ENCODE results near the gene MRPL39.
"Not testable (repeated sequence)": the region's sequence is repeated elsewhere in the genome, so short reads cannot be mapped to it uniquely, and the experiment has no call there.

MRPL39 gene

DNA sequence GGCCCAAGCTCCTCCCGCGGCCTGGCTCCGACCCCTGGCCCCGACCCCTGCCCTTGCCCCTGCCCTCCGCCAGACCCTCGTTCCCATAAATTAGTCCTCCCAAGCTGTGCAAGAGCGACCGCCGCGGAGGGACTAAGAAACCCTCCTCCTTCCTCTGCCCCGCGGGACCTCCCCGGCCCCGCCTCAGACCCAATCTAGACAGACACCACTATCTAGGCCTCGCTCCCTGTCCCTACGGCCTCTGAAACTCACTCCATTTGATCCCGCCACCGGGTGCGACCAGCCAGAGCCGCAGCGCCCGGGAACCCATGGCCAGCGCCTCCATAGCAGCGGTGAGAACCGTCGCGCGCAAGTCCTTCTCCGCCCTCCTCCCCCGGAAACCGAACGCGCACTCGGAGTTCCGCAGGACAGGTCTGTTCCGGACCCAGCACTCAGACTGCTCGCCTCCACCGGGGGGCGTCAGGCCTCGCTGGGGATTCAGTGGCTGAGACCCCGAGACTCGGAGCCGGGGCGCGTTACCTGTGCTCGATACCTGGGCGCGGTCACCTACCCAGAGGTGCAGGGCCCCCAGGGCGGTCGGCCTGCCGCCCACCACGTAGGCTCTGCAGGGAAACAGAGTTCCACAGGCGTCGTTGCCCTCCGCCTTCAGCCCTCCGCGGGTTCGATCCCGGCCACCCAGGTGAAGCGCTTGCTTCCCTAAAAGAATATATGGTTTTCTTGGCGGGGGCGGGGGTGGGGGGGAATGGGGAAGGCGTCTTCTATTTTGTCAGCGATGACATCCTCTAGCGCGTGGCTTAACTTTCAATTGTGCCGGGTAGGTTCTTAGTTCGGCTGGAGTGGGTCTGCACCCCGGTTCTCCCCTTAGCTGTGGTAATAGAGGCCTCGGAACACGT is at the start of gene MRPL39:
MRPL39 (minus strand) TSS at position 331 of the 893 bp plus-strand sequence; CDS start at position 325, 6 bp downstream.
- peak; percentile 83 for DNase-seq

DNA sequence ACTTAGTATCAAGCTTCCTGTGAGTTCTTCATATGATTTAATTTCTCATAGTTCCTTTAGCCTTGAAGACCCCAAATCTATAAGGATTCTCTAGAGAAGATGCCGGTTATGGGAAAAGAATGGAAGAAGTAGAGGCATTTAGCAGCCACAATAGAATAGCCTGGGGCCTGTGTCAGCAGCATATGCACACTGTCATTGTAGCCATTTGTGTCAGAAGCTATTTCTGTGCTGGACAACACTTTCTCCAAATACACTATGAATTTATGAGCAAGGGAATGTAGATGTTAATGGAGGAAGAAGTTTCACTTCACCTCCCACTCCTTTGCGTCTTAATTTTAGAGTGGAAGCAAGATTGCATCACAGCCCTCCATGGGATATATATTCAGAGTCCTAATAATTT is 49.1 kb upstream of the MRPL39 start:
- no peak for DNase-seq

DNA sequence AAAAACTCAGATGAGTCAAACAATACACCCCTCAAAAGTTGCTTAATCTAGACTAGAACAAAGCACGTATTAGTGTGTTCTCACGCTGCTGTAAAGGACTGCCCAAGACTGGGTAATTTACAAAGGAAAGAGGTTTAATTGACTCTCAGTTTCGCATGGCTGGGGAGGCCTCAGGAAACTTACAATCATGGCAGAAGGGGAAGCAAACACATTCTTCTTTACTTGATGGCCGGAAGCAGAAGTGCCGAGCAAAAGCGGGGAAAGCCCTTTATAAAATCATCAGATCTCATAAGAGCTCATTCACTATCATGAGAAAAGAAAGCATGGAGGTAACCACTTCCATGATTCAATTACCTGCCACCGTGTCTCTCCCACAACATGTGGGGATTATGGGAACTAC is 41.9 kb upstream of the MRPL39 start:
- no peak for DNase-seq

DNA sequence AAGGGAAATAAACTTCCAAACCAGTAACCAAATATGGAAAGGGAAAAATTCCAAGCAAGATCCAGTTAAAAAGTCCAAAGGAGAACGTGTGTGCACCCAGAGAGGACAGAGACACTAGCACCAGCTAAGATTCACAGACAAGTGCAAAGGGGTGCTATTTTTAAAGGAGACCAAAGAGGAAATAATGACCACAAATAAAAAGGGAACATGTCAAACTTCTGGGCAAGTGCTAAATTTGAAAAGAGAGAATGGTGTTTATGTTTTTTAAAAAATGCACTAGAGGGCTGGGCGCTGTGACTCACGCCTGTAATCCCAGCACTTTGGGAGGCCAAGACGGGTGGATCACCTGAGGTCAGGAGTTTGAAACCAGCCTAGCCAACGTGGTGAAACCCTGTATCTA is 40.4 kb upstream of the MRPL39 start:
- DNase-seq, result no peak

DNA sequence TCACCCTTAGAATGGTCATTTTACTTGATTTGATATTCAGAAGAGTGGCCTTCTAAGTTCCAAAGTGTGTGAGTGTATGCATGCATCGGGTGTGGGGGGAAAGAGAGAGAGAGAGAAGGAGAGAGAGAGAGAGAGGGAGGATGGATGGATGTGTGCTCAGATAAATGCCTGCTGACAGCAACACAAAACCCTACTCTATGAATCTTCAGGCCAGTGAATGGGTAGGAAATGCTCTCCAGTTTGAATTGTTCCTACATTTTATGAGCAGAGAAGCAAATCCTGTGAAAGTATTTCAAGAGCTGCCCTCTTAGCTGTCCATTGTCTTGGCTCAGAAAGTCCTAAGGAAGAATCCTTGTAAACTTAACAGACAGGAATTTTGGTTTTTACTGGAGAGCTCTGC is 39.2 kb upstream of the MRPL39 start:
- no peak for DNase-seq

DNA sequence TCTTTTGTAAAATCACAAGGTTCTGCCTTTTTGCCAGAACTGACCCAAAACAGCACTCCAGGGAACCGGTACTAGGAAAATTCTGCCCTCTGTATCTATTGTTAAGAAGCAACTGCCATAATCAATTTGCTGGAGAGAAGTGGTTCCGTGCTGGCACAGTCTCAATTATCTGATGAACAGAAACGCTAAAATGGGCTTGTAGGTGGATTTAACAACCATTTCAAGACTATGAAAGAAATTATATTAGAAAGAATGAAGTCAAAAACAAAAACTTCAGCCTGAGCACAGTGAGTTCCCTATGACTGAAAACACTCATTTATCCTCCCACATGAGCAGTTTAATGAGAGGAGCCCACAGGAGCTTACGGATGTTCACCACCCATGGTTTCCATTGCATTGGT is 36.2 kb upstream of the MRPL39 start:
- DNase-seq, result no peak

DNA sequence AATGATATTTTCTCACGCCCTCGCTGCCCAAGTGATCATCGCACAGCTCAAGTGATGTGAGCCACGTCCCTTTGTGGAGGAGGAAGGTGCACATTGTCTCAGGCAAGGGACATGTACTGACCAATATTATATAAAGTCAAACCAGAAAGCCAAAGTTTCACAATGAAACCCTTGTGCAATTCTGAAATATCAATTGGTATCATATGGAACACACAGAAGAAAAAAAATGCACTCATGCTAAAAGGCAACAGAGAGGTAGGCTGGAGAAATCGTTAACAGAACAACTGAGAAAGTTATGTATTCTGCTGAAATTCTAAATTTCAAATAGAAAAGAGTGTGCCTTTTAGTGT is 33.6 kb upstream of the MRPL39 start:
- DNase-seq, result no peak

DNA sequence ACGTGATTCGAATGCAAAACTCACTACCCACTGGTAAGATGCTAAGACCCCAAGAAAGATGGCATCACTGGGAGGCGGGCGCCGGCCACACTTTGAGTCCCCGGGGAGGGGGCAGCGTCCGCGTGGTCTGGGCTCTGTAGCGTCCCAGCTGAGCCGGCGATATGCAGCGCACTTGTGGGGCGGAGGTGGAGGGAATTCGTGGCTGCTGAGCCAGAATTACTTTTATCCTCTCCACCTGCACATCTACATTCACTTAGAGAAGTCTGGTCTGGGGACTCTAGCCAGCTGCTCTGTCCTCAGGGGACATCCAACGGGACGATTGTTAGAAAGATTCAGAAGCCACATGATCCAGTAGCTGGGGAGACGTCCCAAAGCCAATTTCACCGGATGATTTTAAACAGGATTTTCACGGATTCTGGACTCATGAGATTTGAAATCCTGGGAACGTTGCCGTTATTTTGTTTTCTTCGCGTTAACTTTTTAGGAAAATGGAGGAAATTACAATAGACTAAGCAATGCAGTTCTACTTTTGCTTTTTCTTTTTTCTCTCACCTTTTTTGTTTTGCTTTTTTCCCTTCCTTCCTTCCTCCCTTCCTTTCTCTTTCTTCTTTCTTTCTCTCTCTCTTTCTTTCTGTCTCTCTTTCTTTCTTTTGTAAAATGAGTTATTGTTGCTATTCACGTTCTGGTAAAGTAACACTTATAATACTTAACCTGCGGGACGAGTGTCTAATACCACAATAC is 33.1 kb upstream of the MRPL39 start:
- no peak for DNase-seq

DNA sequence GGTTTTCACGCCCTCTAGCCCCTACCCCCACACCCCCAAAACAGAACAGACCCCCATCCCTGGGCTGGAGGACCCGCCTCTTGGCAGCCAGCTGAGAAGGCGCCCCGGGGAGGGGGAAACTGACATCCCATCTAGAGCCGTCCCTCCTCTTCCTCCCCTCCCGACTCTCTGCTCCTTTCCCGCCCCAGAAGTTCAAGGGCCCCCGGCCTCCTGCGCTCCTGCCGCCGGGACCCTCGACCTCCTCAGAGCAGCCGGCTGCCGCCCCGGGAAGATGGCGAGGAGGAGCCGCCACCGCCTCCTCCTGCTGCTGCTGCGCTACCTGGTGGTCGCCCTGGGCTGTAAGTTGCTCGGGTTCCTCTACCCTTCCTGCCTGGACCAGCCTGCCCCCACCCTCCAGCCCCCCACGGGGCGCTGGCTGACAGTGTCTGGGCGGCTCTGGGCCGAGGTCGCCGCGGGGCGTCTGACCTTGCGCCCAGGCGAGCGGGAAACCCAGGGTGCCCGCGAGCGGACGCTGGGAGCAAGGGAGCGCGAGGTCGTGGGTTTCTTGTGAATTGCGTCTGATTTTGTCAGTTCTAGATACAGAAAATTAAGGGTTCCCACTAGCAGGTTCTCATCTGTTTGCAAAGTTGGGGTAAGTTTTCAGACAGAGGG is 32.4 kb upstream of the MRPL39 start:
- peak; percentile 39 for DNase-seq

DNA sequence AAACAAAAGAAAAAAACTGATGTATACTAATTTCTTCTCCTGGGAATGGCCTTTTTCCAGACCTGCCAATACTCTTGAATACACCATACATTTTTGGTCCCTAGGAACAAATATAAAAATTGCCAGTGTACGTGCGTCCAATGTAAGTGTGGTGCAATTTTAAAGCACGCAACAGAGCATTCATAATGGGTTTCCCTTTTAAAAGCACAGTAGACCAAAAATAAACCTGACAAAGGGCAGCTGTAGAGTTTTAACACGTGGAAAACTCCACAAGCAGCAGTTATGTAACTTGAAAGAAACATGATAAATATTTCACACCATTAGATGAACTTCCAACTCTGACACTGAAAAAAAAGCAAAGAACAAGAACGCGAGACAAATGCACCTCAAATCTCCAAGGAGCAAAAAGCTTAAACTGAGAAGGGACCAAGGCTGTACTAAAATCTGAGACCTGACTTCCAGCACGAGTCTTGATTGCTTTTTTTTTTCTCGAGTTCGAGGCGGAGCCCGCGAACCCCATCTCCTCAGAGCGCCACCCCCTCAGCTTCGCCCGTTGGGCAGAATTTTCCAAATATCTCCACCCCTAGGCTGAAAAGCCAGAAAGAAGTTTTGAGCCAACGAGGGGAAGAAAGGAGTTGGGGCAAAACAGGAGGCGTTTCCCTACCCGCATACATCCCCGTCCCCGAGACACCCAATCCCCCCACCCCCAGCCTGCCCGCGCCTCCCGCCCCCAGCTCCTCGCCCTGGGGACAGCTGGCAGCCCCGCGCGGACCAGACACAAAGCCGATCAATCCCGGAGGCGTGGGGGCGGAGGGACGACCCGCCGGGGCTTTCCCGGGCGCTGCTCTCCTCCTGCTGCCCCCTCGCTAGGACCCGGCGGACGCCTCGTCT is 31.6 kb upstream of the MRPL39 start, which contains the start of gene JAM2:
JAM2 (plus strand) TSS at position 599 of the 891 bp plus-strand sequence. CDS start 564 bp downstream, outside the sequence.
- DNase-seq, result peak; percentile 8

DNA sequence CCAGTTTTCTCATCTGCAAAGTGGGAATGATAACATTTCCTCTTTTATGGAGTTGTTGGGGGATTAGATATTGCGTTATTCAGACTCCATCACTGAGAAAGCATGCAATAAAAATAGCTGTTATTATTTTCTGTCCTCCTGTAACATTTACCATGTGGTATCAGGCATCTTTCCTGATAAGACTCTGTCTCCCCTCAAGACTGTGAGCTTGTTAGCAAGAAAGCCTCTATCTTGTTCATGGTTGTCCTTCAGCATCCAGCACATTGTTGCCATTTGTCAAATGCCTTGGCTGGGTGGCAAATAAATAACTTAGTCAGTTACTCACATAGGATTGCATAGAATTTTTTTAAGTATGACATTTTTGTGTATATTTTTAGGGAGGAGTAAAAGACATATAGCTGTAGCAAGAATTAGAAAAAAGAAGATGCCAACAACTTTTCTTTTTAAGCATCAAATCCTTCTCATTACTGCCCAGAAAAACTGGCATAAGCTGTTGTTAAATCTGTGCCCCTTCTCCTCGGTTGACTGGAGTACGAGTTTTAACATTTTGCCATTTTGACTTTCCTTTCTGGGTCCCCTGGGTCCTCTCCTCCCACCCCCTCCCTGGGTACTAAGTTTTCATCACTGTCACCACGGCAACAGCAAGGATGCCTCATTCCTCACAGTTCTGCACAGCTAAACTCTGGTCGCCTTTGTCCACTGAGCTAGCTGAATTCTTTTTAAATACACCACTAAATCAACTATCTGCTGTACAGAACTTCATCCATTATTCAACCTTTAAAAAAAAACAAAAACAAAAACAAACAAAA is 30.8 kb upstream of the MRPL39 start:
- no peak for DNase-seq

DNA sequence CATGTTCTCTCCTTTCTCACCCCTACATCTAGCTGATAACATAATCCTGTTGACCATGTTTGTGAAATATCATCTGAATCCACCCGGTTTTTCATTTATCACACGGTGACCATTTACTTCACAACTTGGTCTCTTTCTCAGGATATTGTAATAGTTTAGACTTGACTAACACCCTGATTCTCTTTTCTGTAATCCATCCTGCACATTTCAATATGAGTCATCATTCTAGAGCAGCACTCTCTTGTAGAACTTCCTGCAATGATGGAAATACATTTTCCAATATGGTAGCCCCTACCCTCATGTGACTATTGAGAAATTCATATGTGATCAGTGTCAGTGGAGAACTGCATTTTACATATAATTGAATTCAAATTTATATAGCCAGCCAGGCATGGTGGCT is 29.4 kb upstream of the MRPL39 start:
- DNase-seq, result no peak

DNA sequence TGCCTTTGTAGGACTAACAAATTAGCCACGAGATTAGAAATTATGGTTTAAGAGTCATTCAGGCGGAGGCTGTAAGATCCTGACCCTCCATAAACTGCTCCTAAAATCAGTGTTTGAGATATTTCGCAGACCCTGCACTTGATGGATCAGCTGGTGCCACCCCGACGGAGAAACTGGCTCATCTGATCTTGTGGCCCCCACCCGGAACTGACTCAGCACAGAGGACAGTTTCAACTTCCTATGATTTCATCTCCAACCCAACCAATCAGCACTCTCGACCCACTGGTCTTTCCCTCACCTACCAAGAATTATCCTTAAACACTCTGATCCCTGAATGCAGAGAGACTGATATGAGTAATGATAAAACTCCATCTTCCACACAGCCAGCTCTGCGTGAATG is 28.0 kb upstream of the MRPL39 start:
- no peak for DNase-seq

DNA sequence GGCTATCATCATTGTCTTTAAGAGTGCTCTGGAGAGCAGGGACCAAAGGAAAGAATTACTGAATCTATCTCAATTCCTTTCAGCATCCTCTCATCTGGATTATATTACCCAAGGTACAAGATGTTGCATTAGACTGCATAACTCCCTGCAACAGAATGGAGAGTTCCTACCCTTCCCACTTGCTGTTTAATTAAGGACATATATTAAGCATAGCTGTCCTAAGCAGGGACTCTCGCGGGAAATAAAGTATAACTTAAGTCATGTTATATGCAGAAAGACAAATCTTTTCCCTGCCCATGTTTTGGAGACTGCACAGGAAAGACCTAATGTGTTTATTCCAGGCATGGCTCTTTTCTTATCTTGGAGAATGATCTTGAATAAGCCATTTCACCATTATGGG is 25.0 kb upstream of the MRPL39 start:
- no peak for DNase-seq

DNA sequence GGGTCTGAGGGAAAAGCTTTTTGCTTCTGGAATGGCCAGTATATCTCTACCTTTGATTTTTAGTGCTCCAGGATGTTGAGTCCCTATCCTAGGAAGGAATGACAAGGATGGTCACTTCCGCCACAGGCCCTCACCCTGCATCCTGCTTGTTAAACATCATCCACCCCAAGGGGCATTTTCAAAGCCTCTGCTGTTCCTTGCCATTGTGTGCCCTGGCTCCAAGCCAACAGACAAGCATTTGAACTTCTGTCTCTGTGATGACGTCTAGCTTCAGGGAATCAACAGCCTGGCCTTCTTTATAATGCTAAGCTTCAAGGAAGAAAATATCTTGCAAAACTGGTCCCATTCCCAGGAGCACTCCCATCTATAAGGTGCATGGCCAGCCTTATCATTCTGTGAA is 19.5 kb upstream of the MRPL39 start:
- no peak for DNase-seq

DNA sequence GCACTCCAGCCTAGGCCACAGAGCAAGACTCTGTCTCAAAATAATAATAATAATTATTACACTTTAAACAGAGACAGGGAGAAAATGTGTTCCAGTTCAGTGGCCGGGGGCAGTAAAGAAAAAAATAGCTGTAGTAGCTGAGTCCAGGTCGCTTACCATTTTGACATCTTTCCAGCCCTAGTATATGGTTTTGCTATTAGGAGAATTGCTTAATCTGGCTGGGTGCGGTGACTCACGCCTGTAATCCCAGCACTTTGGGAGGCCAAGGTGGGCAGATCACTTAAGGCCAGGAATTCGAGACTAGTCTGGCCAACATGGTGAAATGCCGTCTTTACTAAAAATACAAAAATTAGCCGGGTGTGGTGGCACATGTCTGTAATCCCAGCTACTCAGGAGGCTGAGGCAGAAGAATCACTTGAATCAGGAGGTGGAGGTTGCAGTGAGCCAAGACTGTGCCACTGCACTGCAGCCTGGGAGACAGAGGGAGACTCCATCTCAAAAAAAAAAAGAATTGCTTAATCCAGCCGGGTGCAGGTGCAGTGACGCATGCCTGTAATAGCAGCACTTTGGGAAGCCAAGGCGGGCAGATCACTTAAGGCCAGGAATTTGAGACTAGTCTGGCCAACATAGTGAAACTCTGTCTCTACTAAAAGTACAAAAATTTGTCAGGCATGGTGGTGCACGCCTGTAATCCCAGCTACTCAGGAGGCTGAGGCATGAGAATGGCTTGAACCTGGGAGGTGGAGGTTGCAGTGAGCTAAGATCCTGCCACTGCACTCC is 18.7 kb upstream of the MRPL39 start:
- not testable (repeated sequence) for DNase-seq

DNA sequence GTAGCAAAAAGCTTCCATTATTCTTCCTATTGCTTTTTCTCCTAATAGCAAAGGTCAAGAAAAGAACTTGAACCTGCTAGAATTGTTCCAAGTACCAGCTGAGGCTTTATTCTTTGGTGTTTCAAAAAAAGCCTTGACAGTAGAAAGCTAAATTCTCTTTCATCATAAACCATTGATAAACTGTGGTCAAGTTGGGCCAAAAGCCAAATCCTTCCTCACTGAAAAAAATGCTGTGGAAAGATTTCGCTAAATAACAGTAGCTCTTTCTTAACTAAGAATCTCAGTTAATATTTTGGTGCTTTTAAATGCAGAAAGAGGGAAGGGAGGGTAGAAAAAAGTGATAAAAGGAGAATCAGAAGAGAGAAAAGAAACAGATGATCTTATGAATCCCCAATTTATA is 17.8 kb upstream of the MRPL39 start:
- no peak for DNase-seq

DNA sequence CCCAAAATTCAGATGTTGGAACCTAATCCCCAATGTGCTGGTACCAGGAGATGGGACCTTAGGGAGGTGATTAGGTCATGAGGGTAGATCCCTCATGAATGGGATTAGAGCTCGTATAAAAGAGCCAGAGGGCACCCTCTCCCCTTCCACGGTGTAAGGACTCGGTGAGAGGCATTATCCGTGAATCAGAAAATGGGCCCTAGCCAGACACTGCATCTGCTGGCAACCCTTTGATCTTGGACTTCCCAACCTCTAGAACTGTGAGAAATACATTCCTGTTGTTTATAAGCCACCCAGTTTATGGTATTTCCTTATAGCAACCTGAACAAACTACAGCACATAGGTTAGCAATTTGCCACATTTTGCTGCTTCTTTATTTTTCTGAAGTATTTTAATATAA is 17.2 kb upstream of the MRPL39 start:
- no peak for DNase-seq

DNA sequence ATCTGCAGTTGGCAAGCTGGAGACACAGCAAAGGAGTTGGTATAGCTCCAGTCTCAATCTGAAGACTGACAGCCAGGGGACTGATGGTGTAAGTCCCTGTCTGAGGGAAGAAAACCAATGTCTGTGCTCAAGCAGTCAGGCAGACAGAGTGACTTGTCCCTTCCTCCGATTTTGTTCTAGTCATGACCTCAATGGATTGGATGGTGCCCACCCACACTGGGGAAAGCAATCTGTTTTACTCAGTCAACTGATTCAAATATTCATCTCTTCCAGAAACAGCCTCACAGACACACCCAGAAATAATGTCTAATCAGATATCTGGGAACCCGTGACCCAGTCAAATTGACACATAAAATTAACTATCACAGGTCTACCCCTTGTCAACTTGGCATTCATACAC is 11.9 kb upstream of the MRPL39 start:
- DNase-seq, result no peak

DNA sequence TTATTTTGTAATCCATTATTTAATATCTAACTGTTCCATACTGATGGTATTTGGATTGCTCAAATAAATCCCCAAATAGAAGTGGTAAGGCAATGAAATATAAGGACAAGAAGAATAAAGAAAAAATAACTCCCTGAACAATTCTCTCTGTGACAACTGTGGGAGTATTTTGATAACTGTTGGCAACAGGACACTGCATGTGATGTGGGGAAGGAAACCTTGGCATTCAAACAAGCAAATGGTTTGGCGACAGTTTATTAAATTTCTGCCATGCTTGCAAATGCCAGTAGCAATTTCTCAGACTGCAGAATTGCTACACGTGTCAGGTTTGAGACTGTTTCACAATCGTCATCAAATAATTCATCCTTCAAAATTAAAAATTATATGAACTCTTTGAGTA is 8.6 kb upstream of the MRPL39 start:
- no peak for DNase-seq

DNA sequence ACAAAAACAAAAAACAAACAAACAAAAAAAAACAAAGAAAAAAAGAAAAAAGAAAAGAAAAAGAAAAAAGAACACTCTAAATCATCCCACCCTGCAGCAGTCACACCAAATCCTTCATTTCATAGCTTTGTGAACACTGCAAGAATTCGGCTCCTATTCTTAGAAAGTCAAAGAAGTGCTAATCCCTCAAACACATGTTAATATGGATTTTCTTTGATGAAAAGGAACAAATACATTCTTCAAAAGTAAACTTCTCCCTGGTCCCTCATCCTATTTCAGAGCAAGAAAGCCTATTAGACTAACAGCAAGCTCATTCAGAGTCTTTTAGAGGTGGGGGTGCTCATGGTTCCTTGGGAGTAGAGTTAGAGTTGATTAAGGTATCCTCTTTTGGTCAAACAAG is 7.2 kb upstream of the MRPL39 start:
- DNase-seq, result no peak
